Right atrium auricular region (tissue), 2 donors: ENCODE measurements around the gene MC5R. TPM values are rescaled to one million over a fixed set of nuclear protein-coding genes. Genes with fewer than 3 reads are reported as not detected.

Experiments
- DNase-seq: peaks from one replicate; pipeline ENCODE4 v3.0.0-alpha.2; 2019; ENCODE audit warnings: low spot score
- H3K27ac ChIP-seq, 2 donors: fragments of 200-600 bp; sonication (generic); 1 replicate in 1 of 2; 2 replicates in 1 of 2; pipeline ENCODE4 v1.5.1; 2016 to 2019
- H3K27me3 ChIP-seq, 2 donors: fragments of 200-600 bp; sonication (generic); one replicate each; pipeline versions ENCODE4 v1.5.1 to v1.6.0; 2017 to 2019
- H3K36me3 ChIP-seq: fragments of 200-600 bp; sonication (generic); one replicate; pipeline ENCODE4 v1.5.1; 2016
- H3K4me1 ChIP-seq, 2 donors: fragments of 200-600 bp; sonication (generic); one replicate each; pipeline versions ENCODE4 v1.5.1 to v1.6.0; 2017 to 2019
- H3K4me3 ChIP-seq, 2 donors: fragments of 200-600 bp; sonication (generic); 1 replicate in 1 of 2; 2 replicates in 1 of 2; pipeline ENCODE4 v1.5.1; 2017 to 2019; ENCODE audit warnings: mild to moderate bottlenecking in 1 of 2, moderate library complexity in 1 of 2
- H3K9me3 ChIP-seq, 2 donors: fragments of 200-600 bp; sonication (generic); one replicate each; pipeline ENCODE4 v1.5.1; 2019
- total RNA-seq, 2 donors: library from RNA; depleted of rRNA; stranded (reverse); fragments of >200 nt; gene quantifications; one replicate each; pipeline ENCODE4 v1.1.0, GENCODE V29; 2016
- TF ChIP-seq, protein P1 (sequence below), 2 donors: fragments of 200-600 bp; sonication (generic); IDR thresholded peaks; one replicate each; pipeline ENCODE4 v1.5.1; 2019; ENCODE audit warnings: antibody characterized with exemption in 2 of 2

MC5R gene
- total RNA-seq, 2 donors from 2014 or later: not detected

DNA sequence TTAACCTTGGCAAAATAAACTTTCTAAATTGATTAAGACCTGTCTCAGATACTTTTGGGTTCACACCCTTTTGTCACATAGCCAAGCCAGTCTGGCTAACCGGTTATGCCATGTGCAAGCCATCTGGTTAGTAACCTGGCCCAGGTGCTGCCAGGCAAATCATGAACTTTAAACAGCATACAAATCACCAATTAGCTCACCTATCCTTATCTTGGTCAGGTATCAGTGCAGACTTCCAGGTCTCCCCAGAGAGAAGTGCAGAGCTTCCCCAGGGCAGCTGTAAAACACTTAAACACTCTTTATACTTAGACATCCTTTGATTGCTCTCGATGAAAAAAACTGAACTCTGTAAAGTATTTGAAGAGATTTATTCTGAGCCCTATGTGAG is 14.9 kb upstream of the MC5R start:
- H3K9me3 ChIP-seq: no peaks in the 10 kb centered on the region
- no peaks in the 10 kb centered on the region for H3K27me3 ChIP-seq
- H3K4me3 ChIP-seq: no peak overlapping the region
- DNase-seq: peak; percentile 51
- no peaks in the 10 kb centered on the region for H3K4me1 ChIP-seq
- no peak overlapping the region for H3K27ac ChIP-seq
- TF ChIP-seq, protein P1, sequence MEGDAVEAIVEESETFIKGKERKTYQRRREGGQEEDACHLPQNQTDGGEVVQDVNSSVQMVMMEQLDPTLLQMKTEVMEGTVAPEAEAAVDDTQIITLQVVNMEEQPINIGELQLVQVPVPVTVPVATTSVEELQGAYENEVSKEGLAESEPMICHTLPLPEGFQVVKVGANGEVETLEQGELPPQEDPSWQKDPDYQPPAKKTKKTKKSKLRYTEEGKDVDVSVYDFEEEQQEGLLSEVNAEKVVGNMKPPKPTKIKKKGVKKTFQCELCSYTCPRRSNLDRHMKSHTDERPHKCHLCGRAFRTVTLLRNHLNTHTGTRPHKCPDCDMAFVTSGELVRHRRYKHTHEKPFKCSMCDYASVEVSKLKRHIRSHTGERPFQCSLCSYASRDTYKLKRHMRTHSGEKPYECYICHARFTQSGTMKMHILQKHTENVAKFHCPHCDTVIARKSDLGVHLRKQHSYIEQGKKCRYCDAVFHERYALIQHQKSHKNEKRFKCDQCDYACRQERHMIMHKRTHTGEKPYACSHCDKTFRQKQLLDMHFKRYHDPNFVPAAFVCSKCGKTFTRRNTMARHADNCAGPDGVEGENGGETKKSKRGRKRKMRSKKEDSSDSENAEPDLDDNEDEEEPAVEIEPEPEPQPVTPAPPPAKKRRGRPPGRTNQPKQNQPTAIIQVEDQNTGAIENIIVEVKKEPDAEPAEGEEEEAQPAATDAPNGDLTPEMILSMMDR (IDR thresholded peaks at IDR 0.05): no peak
- no peaks in the 10 kb centered on the region for H3K36me3 ChIP-seq

DNA sequence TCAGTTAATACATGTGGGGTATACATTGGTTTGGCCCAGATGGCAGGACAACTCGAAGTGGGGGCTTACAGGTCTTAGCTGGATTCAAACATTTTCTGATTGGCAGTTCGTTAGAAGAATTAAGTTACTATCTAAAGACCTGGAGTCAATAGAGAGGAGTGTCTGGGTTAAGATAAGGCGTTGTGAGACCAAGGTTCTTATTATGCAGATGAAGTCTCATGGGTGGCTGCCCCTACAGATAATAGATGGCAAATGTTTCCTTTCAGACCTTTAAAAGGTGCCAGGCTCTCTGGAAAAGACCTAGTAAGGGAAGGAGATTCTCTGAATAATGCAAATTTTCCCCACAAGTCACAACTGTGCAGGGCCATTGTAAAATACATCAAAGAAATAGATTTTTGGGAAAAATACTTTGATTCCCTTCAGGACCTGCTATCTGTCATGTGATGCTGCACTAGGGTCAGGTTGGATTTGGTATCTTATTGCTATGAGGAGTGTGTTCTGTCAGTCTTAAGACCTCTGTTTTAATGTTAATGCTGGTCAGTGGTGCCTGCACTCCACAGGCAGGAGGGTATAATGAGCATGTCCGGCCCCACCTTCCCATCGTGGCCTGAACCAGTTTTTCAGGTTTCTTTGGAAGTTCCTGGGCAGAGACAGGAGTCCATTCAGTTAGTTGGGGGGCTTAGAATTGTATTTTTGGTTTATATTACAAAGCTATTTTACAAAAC is 14.3 kb upstream of the MC5R start:
- no peak overlapping the region for H3K4me3 ChIP-seq
- no peak overlapping the region for H3K27ac ChIP-seq
- TF ChIP-seq, protein P1 (IDR thresholded peaks at IDR 0.05): no peak
- no peak for DNase-seq
- no peaks in the 10 kb centered on the region for H3K27me3 ChIP-seq
- H3K36me3 ChIP-seq: no peaks in the 10 kb centered on the region
- no peaks in the 10 kb centered on the region for H3K4me1 ChIP-seq
- H3K9me3 ChIP-seq: no peaks in the 10 kb centered on the region

DNA sequence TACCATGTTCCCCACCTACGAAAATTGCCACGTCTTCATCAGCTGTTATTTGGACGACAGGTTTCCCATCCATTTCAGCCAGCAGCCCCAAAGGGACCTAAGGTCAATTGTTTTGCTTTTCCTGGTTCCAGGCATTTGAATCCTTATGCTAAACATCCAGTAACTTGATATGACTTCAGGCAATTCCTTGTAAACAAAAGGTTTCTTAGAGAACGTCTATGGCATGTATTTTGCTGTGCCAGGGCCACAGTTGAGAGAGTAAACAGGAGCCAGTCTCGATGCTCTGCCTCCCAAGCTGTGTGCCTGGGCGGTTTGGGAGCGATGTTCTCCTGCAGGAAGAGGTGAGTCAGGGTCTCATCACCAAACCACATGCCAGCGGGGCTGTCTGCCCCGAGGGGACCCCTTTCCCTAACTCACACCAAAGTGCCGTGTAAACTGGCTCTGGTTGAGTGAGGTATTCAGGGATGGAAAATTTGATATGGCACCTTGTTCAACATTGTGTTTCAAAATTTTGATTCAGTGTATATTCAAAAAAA is 12.9 kb upstream of the MC5R start:
- DNase-seq: no peak
- Histone ChIP-seq H3K27me3 (no peaks in the 10 kb centered on the region), H3K4me3 (no peak overlapping the region), H3K36me3 (no peaks in the 10 kb centered on the region), H3K9me3 (no peaks in the 10 kb centered on the region), H3K27ac (no peak overlapping the region), H3K4me1 (no peaks in the 10 kb centered on the region)
- TF ChIP-seq, protein P1 (IDR thresholded peaks at IDR 0.05): no peak

DNA sequence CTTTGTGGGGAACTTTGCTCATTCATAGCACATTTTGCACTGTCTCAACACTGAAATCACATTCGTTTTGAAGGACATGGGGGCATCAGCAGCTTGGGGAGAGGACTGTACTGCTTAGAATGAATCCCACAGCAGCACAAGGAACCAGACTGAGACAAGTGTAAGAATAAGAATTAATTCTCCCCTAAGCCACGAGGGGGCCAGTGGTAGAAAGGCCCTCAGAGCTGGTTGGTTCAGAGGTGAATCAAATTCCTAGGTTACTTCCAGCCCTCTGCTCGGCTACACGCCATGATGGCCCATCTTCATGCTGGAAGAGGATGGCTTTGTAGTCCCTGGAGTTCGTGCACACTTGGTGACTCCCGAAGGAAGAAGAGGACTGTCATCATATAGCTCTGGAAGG is 12.0 kb upstream of the MC5R start:
- Histone ChIP-seq H3K9me3 (no peaks in the 10 kb centered on the region), H3K4me3 (no peak overlapping the region), H3K4me1 (no peaks in the 10 kb centered on the region), H3K27ac (no peak overlapping the region), H3K36me3 (no peaks in the 10 kb centered on the region), H3K27me3 (no peaks in the 10 kb centered on the region)
- TF ChIP-seq, protein P1 (IDR thresholded peaks at IDR 0.05): no peak
- DNase-seq: no peak

DNA sequence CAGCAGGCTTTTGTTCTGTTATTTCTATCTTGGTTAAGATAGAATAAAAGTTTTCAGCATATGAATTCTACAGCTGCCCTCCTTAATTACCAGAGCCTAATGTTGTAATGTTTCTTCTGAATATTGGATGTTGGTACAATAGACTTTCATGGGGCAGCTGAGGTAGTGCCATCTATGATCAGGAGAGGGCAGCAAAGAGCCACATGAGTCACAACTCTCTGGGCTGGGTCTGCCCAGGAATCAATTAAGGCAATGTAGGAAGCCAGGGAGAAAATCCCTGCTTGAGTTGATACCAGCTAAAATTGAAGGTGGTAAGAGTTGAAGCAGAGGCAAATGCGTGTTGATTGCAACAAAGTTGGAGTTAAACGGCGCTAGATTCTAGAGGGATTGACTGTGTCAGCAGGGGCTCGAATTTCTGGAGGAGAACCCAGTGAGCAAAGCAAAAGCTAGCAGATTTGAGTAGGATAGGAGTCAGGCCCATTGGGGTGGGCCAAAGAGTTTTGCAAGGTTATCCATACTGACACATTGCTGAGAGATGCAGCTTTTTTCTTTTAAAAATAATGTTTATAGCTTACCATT is 10.6 kb upstream of the MC5R start:
- DNase-seq: peak; percentile 76
- no peaks in the 10 kb centered on the region for H3K27me3 ChIP-seq
- H3K27ac ChIP-seq: no peak overlapping the region
- H3K4me3 ChIP-seq: no peak overlapping the region
- no peaks in the 10 kb centered on the region for H3K9me3 ChIP-seq
- no peaks in the 10 kb centered on the region for H3K36me3 ChIP-seq
- H3K4me1 ChIP-seq: no peaks in the 10 kb centered on the region
- TF ChIP-seq, protein P1 (IDR thresholded peaks at IDR 0.05): peak; percentile 85 to 89
